SK-N-SH treated with all-trans-retinoic acid at 6 μM for 48 hours (cell line): ENCODE measurements around the gene MTFP1.

Experiments
- ATAC-seq: fragments of 200-7000 bp; cut with Tn5 transposase; 3 replicates; pipeline ENCODE4 v1.9.1; 2020; ENCODE audit warnings: mild to moderate bottlenecking, moderate library complexity
- ARNTL ChIP-seq: fragments of 450-650 bp; formaldehyde crosslinking; IDR thresholded peaks from 2 replicates; pipeline ENCODE4 v1.5.0; 2020; ENCODE audit warnings: low read depth, mild to moderate bottlenecking, moderate library complexity, borderline replicate concordance
- BACH2 ChIP-seq: fragments of 250-450 bp; sonication (Bioruptor Pico); IDR thresholded peaks from 2 replicates; pipeline ENCODE4 v1.9.0; 2021; ENCODE audit warnings: mild to moderate bottlenecking, borderline replicate concordance
- CSDC2 ChIP-seq: fragments of 250-450 bp; sonication (Bioruptor Pico); IDR thresholded peaks from 2 replicates; pipeline ENCODE4 v1.5.0; 2020; ENCODE audit warnings: mild to moderate bottlenecking, moderate library complexity
- ESRRG ChIP-seq: fragments of 250-450 bp; sonication (Bioruptor Pico); IDR thresholded peaks from 2 replicates; pipeline ENCODE4 v1.6.1; 2021; ENCODE audit warnings: mild to moderate bottlenecking
- GLIS3 ChIP-seq: fragments of 250-450 bp; sonication (Bioruptor Pico); IDR thresholded peaks from 2 replicates; pipeline ENCODE4 v1.5.0; 2020; ENCODE audit warnings: mild to moderate bottlenecking, moderate library complexity
- ISL1 ChIP-seq: fragments of 250-450 bp; sonication (Bioruptor Pico); IDR thresholded peaks from 2 replicates; pipeline ENCODE4 v2.1.2; 2022; ENCODE audit warnings: mild to moderate bottlenecking, moderate library complexity
- OSR1 ChIP-seq: fragments of 250-450 bp; sonication (Bioruptor Pico); IDR thresholded peaks from 2 replicates; pipeline ENCODE4 v1.8.0; 2022; ENCODE audit warnings: moderate library complexity, mild to moderate bottlenecking, inconsistent platforms
- RARB ChIP-seq: fragments of 250-450 bp; sonication (Bioruptor Pico); IDR thresholded peaks from 2 replicates; pipeline ENCODE4 v1.8.0; 2021; ENCODE audit warnings: mild to moderate bottlenecking, moderate library complexity
- SNAI2 ChIP-seq: fragments of 250-450 bp; sonication (Bioruptor Pico); IDR thresholded peaks from 2 replicates; pipeline ENCODE4 v1.5.0; 2020; ENCODE audit warnings: mild to moderate bottlenecking, moderate library complexity
- TCF4 ChIP-seq: fragments of 250-450 bp; sonication (Bioruptor Pico); IDR thresholded peaks from 2 replicates; pipeline ENCODE4 v1.8.0; 2021; ENCODE audit warnings: mild to moderate bottlenecking, moderate library complexity, borderline replicate concordance
- TOX ChIP-seq: fragments of 250-450 bp; sonication (Bioruptor Pico); IDR thresholded peaks from 2 replicates; pipeline ENCODE4 v1.8.0; 2021; ENCODE audit warnings: mild to moderate bottlenecking, moderate library complexity, borderline replicate concordance
- ZC3H10 ChIP-seq: fragments of 250-450 bp; sonication (Bioruptor Pico); IDR thresholded peaks from 2 replicates; pipeline ENCODE4 v1.5.1; 2021; ENCODE audit warnings: mild to moderate bottlenecking, moderate library complexity
- ZFP3 ChIP-seq: fragments of 250-450 bp; sonication (Bioruptor Pico); IDR thresholded peaks from 2 replicates; pipeline ENCODE4 v1.5.0; 2020; ENCODE audit warnings: mild to moderate bottlenecking, moderate library complexity
- ZNF565 ChIP-seq: fragments of 450-650 bp; formaldehyde crosslinking; conservative IDR thresholded peaks from 2 replicates; pipeline ENCODE4 v1.5.0; 2020; ENCODE audit warnings: low read depth, mild to moderate bottlenecking, moderate library complexity
- ZNF70 ChIP-seq: fragments of 450-650 bp; formaldehyde crosslinking; IDR thresholded peaks from 2 replicates; pipeline ENCODE4 v1.5.0; 2020; ENCODE audit warnings: mild to moderate bottlenecking, moderate library complexity
- TF ChIP-seq, protein P1 (sequence below): fragments of 250-450 bp; sonication (Bioruptor Pico); IDR thresholded peaks from 2 replicates; pipeline ENCODE4 v1.5.1; 2021; ENCODE audit warnings: mild to moderate bottlenecking, moderate library complexity
- TF ChIP-seq, protein P2 (sequence below): fragments of 250-450 bp; sonication (Bioruptor Pico); IDR thresholded peaks from 2 replicates; pipeline ENCODE4 v1.8.0; 2021; ENCODE audit warnings: low read depth, mild to moderate bottlenecking, moderate library complexity, borderline replicate concordance
- TF ChIP-seq, protein P3 (sequence below): fragments of 250-450 bp; sonication (Bioruptor Pico); IDR thresholded peaks from 2 replicates; pipeline ENCODE4 v1.5.0; 2020; ENCODE audit warnings: mild to moderate bottlenecking, moderate library complexity
- TF ChIP-seq, protein P4 (sequence below): fragments of 250-450 bp; sonication (Bioruptor Pico); IDR thresholded peaks from 2 replicates; pipeline ENCODE4 v1.5.1; 2020; ENCODE audit warnings: low read depth, mild to moderate bottlenecking, moderate library complexity

MTFP1 gene

DNA sequence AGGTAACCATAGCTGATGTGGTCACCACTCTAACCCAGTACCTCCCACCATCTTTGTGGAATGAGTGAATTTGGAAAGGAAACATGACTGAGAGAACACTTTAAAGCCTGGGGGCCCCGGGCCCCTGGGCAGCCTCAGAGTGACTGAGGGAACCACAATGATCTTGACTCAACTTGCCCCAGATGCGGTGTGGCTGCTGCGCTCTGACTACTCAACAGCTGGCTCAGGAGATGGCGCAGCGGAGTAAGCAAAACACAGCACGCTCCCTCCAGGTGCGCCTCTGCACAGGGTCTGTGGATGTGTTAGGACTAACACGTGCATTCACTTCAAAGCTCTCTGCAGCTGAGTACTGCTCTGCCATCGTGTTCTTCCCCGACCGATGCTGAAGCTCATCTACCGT, 44.3 kb upstream of the MTFP1 start:
- ATAC-seq = no peak
- TF ChIP-seq ESRRG (CRISPR knock-in tag) (no peak), ZNF70 (CRISPR knock-in tag) (no peak), ZNF565 (CRISPR knock-in tag) (no peak), RARB (CRISPR knock-in tag) (no peak), BACH2 (CRISPR knock-in tag) (no peak), ISL1 (CRISPR knock-in tag) (no peak), GLIS3 (no peak), SNAI2 (CRISPR knock-in tag) (no peak), ZFP3 (CRISPR knock-in tag) (no peak), CSDC2 (CRISPR knock-in tag) (no peak), OSR1 (CRISPR knock-in tag) (no peak), TOX (CRISPR knock-in tag) (no peak), ZC3H10 (CRISPR knock-in tag) (no peak)
- TF ChIP-seq, protein P1, sequence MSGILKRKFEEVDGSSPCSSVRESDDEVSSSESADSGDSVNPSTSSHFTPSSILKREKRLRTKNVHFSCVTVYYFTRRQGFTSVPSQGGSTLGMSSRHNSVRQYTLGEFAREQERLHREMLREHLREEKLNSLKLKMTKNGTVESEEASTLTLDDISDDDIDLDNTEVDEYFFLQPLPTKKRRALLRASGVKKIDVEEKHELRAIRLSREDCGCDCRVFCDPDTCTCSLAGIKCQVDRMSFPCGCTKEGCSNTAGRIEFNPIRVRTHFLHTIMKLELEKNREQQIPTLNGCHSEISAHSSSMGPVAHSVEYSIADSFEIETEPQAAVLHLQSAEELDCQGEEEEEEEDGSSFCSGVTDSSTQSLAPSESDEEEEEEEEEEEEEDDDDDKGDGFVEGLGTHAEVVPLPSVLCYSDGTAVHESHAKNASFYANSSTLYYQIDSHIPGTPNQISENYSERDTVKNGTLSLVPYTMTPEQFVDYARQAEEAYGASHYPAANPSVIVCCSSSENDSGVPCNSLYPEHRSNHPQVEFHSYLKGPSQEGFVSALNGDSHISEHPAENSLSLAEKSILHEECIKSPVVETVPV (CRISPR knock-in tag) = no peak
- TF ChIP-seq, protein P2, sequence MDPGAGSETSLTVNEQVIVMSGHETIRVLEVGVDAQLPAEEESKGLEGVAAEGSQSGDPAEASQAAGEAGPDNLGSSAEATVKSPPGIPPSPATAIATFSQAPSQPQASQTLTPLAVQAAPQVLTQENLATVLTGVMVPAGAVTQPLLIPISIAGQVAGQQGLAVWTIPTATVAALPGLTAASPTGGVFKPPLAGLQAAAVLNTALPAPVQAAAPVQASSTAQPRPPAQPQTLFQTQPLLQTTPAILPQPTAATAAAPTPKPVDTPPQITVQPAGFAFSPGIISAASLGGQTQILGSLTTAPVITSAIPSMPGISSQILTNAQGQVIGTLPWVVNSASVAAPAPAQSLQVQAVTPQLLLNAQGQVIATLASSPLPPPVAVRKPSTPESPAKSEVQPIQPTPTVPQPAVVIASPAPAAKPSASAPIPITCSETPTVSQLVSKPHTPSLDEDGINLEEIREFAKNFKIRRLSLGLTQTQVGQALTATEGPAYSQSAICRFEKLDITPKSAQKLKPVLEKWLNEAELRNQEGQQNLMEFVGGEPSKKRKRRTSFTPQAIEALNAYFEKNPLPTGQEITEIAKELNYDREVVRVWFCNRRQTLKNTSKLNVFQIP = no peak
- TF ChIP-seq, protein P3, sequence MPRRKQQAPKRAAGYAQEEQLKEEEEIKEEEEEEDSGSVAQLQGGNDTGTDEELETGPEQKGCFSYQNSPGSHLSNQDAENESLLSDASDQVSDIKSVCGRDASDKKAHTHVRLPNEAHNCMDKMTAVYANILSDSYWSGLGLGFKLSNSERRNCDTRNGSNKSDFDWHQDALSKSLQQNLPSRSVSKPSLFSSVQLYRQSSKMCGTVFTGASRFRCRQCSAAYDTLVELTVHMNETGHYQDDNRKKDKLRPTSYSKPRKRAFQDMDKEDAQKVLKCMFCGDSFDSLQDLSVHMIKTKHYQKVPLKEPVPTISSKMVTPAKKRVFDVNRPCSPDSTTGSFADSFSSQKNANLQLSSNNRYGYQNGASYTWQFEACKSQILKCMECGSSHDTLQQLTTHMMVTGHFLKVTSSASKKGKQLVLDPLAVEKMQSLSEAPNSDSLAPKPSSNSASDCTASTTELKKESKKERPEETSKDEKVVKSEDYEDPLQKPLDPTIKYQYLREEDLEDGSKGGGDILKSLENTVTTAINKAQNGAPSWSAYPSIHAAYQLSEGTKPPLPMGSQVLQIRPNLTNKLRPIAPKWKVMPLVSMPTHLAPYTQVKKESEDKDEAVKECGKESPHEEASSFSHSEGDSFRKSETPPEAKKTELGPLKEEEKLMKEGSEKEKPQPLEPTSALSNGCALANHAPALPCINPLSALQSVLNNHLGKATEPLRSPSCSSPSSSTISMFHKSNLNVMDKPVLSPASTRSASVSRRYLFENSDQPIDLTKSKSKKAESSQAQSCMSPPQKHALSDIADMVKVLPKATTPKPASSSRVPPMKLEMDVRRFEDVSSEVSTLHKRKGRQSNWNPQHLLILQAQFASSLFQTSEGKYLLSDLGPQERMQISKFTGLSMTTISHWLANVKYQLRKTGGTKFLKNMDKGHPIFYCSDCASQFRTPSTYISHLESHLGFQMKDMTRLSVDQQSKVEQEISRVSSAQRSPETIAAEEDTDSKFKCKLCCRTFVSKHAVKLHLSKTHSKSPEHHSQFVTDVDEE (CRISPR knock-in tag) = no peak
- TF ChIP-seq, protein P4, sequence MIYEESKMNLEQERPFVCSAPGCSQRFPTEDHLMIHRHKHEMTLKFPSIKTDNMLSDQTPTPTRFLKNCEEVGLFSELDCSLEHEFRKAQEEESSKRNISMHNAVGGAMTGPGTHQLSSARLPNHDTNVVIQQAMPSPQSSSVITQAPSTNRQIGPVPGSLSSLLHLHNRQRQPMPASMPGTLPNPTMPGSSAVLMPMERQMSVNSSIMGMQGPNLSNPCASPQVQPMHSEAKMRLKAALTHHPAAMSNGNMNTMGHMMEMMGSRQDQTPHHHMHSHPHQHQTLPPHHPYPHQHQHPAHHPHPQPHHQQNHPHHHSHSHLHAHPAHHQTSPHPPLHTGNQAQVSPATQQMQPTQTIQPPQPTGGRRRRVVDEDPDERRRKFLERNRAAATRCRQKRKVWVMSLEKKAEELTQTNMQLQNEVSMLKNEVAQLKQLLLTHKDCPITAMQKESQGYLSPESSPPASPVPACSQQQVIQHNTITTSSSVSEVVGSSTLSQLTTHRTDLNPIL = no peak

DNA sequence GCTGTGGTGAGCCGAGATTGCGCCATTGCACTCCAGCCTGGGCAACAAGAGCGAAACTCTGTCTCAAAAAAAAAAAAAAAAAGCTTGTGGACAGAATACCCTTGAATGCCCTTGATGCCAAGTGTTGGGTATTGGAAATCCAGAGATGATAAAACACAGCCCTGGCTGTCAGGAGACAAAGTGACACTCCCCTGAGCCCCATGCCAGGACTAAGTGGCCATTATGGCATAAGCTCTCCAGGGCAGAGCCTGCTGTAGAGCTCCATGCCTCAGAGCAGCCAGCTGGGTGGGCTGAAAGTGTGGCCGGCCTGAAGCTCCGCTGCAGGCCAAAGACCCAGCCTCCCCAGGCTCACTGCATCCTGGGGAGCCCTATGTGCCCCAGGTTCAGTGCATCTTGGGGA, 43.2 kb upstream of the MTFP1 start:
- TF ChIP-seq, protein P3 (CRISPR knock-in tag) = no peak
- no peak for TF ChIP-seq ISL1 (CRISPR knock-in tag)
- TF ChIP-seq TCF4 (CRISPR knock-in tag) = no peak
- no peak for TF ChIP-seq ESRRG (CRISPR knock-in tag)
- no peak for TF ChIP-seq CSDC2 (CRISPR knock-in tag)
- no peak for TF ChIP-seq ARNTL
- no peak for TF ChIP-seq TOX (CRISPR knock-in tag)
- TF ChIP-seq ZFP3 (CRISPR knock-in tag) = no peak
- TF ChIP-seq, protein P1 (CRISPR knock-in tag) = no peak
- TF ChIP-seq BACH2 (CRISPR knock-in tag) = no peak
- TF ChIP-seq, protein P4 = no peak
- no peak for TF ChIP-seq OSR1 (CRISPR knock-in tag)
- TF ChIP-seq SNAI2 (CRISPR knock-in tag) = no peak
- TF ChIP-seq ZNF70 (CRISPR knock-in tag) = no peak
- TF ChIP-seq, all 23 proteins: peak for 0
- no peak for ATAC-seq
